Measurements from ENCODE around the gene KCNJ15. TPM values are rescaled to one million over a fixed set of nuclear protein-coding genes. Genes with fewer than 3 reads are reported as not detected.

The KCNJ15 gene
- total and polyA plus RNA-seq, 2 of the 4 experiments (the other 2 are of a cell fraction), result under 0.01 to 0.07 TPM

- CTCF ChIA-PET, result no interaction called here
- no peak overlapping the region for H3K9ac ChIP-seq (ENCODE audit: low read depth, low read length)
- H2BK120ac ChIP-seq (ENCODE audit: low read depth, low read length), result no peak overlapping the region
- no TSS peak for BruUV-seq (replicated peaks)
- no peak overlapping the region for H3K4ac ChIP-seq (ENCODE audit: low read depth, low read length)
- H2AFZ ChIP-seq (replicated peaks; ENCODE audit: low read length, poor library complexity), result no peak overlapping the region
- peak overlapping the region; percentile 30; the same call in 1 of the 3 replicates for H2BK15ac ChIP-seq (ENCODE audit: low read depth, low read length)
- dilution Hi-C loops (cut with HindIII; ENCODE audit: low sequenced_read_pairs, unreplicated experiment), result no loop called here
- peaks cover 19% of the 10 kb centered on the region for H3K9me1 ChIP-seq (ENCODE audit: insufficient read depth, low read length)
- no peak overlapping the region for H4K5ac ChIP-seq (ENCODE audit: low read depth, low read length)
- H4K8ac ChIP-seq (ENCODE audit: low read depth in 2 of 2, low read length in 2 of 2), result no peak overlapping the region
- H4K91ac ChIP-seq (ENCODE audit: insufficient read depth, low read depth, low read length), result no peak overlapping the region
- POLR2A ChIA-PET (ENCODE audit: unreplicated experiment), result no interaction called here
- H2AK9ac ChIP-seq (replicated peaks; ENCODE audit: low read depth, low read length, poor library complexity), result no peak overlapping the region
- H2AK5ac ChIP-seq (ENCODE audit: low read depth, low read length), result no peak overlapping the region
- no peaks in the 10 kb centered on the region for H3K9me3 ChIP-seq (ENCODE audit: control insufficient read depth, insufficient read depth, low read length)
- no peak overlapping the region for H3K14ac ChIP-seq (replicated peaks; ENCODE audit: low read depth, low read length)
- no peak overlapping the region for H3K56ac ChIP-seq (ENCODE audit: extremely low read depth, insufficient read depth, low read length)
- H3K36me3 ChIP-seq (ENCODE audit: control insufficient read depth, insufficient read depth, low read length), result no peaks in the 10 kb centered on the region
- TF ChIP-seq MXI1 (IDR thresholded peaks at IDR 0.05; ENCODE audit: borderline replicate concordance, low read depth, low read length), result no peak
- TF ChIP-seq SMC3 (IDR thresholded peaks at IDR 0.05; ENCODE audit: low read depth, low read length), result no peak
- no peak for TF ChIP-seq MAFK (IDR thresholded peaks at IDR 0.05; ENCODE audit: low read depth, low read length)
- no peak overlapping the region for H3K23ac ChIP-seq (ENCODE audit: low read depth, low read length)
- in situ Hi-C loops (cut with MboI; ENCODE audit: low sequenced_read_pairs), result no loop called here
- H4K20me1 ChIP-seq (ENCODE audit: insufficient read depth, low read length), result no peaks in the 10 kb centered on the region
- intact Hi-C loops (cut with micrococcal nuclease), result no loop called here
- no peaks in the 10 kb centered on the region for H3K79me1 ChIP-seq (ENCODE audit: low read depth in 1 of 2, low read length in 2 of 2)
- H3K27ac ChIP-seq (ENCODE audit: insufficient read depth, low read length), result no peak overlapping the region
- ATAC-seq (ENCODE audit: low read depth) (no peak), DNase-seq (no peak)
- H2BK5ac ChIP-seq (ENCODE audit: low read depth, low read length, poor library complexity, severe bottlenecking), result no peak overlapping the region
- H2BK20ac ChIP-seq (ENCODE audit: low read depth, low read length), result no peak overlapping the region
- no peak overlapping the region for H3K4me2 ChIP-seq (ENCODE audit: low read depth, low read length)
- H3K4me1 ChIP-seq (ENCODE audit: control insufficient read depth, insufficient read depth, low read length), result peaks cover 19% of the 10 kb centered on the region
- H3K27me3 ChIP-seq (ENCODE audit: control insufficient read depth, insufficient read depth, low read length), result no peaks in the 10 kb centered on the region
- no peak overlapping the region for H3K18ac ChIP-seq (ENCODE audit: low read depth, low read length)
- H3K4me3 ChIP-seq (ENCODE audit: insufficient read depth, low read depth, low read length), result no peak overlapping the region
- 74% methylated on average over 3 of the region's 6 CpGs; no CpG with 5 or more reads in 1 of the 2 experiments for WGBS, 2 experiments (ENCODE audit: extremely low coverage in 2 of 2, insufficient read length in 1 of 2)
Measured at GRCh38 chr21:38280867-38281266, 24.1 kb downstream of the KCNJ15 start.

Measured in IMR-90 (cell line).